Measurements from ENCODE around the gene OR10H5.

DNA sequence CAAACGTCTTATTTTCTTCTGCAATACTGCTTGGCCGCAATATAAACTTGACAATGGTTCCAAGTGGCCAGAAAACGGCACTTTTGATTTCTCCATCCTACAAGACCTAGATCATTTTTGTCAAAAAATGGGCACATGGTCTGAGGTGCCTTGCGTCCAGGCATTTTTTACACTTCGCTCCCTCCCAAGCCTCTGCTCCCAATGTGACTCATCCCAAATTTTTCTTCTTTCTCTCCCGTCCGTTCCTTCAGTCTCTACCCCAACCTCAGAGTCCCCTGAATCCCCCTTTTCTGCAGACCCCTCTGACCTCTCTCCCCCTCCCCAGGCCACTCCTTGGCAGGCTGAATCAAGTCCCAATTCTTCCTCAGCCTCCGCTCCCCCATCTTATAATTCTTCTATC lies 42.3 kb downstream of the OR10H5 start:
- TF ChIP-seq TAF1 (IDR thresholded peaks at IDR 0.05; ENCODE audit: borderline replicate concordance, low read depth, low read length) = no peak
- TF ChIP-seq POLR2AphosphoS5 (IDR thresholded peaks at IDR 0.05; ENCODE audit: low read depth, low read length) = no peak
